T1000 (cell line): Measurements from ENCODE around the gene EIF2B4.
"Not testable (repeated sequence)": the region's sequence is repeated elsewhere in the genome, so short reads cannot be mapped to it uniquely, and the experiment has no call there.

Source experiments
- DNase-seq: peaks from one replicate; lab custom pipeline; 2025; ENCODE audit warnings: mixed read lengths; lab: John Stamatoyannopoulos, UW

The EIF2B4 gene

GRCh38 chr2:27377618-27378095, 7.5 kb upstream of the EIF2B4 start:
- no peak for DNase-seq

- no peak for DNase-seq
These were observed 6.9 kb upstream of the EIF2B4 start for GRCh38 chr2:27376866-27377617.

DNA sequence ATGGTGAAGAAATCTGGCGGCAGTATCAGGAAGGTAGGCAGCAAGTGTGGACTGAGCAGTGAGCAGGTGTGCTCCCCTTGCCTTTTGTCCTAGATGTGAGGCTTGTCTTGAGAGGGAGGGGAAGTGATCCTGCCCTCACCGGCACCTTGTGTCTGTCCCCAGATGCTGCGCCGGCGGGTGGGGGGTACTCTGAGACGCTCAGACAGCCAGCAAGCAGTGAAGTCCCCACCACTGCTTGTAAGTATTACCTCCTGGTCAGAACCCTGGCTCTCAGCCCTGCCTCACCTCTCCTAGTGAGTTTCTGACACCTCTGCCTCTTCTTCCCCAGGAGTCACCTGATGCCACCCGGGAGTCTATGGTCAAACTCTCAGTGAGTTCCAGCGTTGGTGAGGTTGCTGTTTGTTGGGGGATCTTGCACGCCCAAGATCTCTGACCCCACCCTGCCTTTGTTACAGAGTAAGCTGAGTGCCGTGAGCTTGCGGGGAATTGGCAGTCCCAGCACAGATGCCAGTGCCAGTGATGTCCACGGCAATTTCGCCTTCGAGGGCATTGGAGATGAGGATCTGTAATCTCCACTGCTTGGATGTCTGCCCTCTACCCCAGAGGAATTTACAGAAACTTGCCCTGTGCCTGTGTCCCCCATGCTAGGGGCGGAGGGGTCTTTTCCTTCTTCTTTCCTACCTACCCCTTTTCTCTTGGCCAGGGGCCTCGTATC, 6.2 kb upstream of the EIF2B4 start:
- DNase-seq = no peak

GRCh38 chr2:27375513-27376099, 5.5 kb upstream of the EIF2B4 start:
- no peak for DNase-seq

GRCh38 chr2:27373567-27373966, 3.4 kb upstream of the EIF2B4 start:
- no peak for DNase-seq

DNA sequence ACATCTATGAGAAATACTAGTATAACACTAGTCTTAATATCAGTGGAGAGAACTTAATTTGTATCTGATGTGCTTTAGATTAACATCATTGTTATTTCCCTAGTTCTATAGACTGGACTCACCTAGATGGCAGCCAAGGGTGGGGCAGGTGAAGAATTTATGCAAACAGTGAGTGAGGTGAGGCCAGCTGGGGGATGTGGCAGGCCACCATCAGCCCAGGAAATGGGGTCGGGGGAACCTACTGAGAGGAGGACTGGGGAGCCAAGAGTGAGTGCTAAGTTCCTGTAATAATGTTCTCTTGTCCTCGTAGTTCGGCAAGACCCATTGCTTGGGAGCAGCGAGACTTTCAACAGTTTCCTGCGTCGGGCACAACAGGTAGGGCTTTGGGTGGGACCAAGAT, 2.8 kb upstream of the EIF2B4 start:
- no peak for DNase-seq

DNA sequence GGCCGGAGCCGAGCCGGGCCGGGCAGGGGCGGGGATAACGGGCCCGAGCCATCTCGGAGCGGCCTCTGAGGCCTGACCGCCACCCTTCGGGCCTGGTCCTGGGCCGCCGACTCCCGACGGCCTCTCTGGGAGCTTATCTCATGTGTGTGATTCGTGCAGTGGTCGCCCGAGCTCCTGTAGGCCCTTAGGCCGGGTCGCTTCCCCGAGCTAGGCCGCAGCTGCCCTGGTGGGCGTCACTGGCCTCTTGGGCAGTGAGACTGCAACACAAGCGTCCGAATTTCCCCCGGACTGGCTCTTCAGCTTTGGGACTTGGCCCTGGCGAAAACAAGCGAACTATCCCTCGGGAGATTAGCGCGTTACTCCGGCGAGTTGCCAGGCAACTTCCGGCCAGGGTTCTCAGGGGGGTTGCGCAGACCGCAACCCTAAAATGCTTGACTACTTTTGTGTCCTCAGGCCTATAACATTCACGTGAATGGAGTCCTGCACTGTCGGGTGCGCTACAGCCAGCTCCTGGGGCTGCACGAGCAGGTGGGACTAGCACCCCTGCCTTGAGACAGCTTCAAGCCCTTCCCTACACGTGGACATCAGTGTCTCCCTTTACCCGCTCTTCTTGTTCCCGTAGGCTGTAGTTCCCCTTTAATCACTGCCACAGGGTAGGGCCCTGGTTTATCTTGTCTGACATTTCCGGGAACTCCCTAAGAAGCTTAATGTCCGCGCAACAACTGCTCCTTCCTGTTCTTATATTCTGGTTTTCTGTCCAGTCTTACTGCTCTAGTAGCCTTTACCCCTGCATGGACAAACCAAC, 880 bp upstream of the EIF2B4 start:
- no peak for DNase-seq

- no peak for DNase-seq
These were observed 590 bp downstream of the EIF2B4 start for GRCh38 chr2:27369471-27370025.

DNA sequence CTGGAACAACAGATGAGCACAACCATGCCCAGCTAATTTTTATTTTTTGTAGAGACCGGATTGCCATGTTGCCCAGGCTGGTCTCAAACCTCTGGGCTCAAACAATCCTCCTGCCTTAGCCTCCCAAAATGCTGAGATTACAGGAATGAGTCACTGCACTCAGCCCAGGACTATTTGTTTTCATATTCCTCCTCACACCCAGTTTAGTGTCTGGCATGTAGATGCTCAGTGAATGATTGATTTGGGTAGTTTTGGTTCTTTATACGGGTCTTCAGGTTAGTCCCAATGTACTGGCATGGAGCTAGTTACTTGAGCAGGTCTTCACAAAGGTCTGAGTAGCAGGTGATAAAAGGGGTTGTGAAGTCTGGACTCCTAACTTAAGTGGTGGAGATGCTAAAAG, 6.2 kb downstream of the EIF2B4 start:
- DNase-seq = no peak

DNA sequence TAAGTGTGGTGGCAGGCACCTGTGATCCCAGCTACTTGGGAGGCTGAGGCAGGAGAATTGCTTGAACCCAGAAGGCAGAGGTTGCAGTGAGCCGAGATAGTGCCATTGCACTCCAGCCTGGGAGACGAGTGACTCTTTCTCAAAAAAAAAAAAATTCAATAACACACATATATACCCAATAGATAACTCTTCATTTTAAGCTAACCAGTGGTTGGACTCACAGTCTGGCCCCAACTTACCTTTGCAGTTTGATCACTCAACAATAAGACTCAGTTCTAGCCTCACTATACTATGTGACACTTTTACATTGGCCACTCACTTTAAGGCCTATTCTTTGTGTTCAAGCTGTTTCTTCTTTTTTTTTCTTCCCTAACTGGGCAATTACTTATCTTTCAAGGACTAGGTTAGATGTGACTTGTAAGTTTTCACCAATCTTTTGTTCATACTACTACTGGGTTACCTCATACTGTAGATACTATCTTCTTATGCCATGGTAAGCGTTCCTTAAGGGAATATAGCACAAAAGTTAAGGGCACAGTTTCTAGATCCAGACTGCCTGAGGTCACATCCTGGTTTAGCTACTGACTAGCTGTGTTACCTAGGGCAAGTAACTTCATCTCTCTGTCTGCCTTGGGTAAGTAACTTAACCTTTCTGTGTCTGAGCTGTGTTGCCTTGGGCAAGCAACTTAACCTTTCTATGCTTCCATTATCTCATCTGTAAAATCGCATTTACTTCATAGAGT, 7.3 kb downstream of the EIF2B4 start:
- no peak for DNase-seq

GRCh38 chr2:27356382-27357181, 13.6 kb downstream of the EIF2B4 start, which contains the start of gene GTF3C2:
GTF3C2 (minus strand) TSS chr2:27356764; CDS start chr2:27343554, 13,210 bp downstream.
- peak; percentile 97 for DNase-seq

DNA sequence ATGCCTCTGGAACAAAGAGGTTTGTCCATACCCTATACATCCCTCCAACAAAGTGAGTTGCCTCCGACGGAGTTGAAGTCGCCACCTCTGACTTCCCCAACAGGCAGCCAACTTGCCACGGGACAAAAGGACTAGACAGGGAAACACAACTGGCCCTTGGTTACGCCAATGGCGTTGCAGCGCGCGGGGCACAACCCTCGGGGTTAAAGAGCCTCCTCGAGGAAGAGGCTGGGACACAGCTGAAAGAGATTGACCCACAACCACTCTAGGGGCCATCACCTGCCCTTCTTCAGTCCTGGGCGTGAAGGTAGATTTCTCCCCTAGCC, 14.1 kb downstream of the EIF2B4 start:
- peak; percentile 5 for DNase-seq

GRCh38 chr2:27354597-27354927, 15.6 kb downstream of the EIF2B4 start:
- no peak for DNase-seq

DNA sequence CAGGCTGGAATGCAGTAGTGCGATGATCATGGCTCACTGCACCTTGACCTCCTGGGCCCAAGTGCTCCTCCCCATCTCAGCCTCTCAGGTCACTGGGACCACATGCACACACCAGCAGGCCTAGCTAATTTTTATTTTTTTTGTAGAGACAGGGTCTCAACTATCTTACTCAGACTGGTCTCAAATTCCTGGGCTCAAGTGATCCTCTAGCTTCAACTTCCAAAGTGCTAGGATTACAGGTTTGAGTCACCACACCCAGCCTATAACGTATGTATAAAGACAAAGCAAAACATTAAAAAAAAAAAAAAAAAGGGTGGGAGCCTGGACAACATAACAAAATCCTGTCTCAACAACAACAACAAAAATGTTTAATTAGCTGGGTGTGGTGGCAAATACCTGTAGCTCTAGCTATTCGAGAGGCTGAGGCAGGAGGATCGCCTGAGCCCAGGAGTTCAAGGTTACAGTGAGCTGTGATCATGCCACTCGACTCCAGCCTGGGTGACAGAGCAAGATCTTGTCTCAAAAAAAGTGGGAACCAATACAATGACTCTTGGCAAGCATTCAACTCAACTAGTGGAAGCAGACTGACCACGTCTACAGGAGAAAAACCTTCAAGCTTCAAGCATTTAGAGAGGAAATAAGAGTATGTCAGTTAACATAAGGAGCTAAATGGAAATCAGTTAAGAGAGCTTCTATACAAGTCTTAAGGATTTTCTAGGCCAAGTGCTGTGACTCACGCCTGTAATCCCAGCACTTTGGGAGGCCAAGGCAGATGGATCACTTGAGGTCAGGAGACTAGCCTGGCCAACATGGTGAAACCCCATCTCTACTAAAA, 16.2 kb downstream of the EIF2B4 start:
- DNase-seq = no peak

GRCh38 chr2:27353386-27353761, 16.8 kb downstream of the EIF2B4 start:
- DNase-seq = not testable (repeated sequence)

DNA sequence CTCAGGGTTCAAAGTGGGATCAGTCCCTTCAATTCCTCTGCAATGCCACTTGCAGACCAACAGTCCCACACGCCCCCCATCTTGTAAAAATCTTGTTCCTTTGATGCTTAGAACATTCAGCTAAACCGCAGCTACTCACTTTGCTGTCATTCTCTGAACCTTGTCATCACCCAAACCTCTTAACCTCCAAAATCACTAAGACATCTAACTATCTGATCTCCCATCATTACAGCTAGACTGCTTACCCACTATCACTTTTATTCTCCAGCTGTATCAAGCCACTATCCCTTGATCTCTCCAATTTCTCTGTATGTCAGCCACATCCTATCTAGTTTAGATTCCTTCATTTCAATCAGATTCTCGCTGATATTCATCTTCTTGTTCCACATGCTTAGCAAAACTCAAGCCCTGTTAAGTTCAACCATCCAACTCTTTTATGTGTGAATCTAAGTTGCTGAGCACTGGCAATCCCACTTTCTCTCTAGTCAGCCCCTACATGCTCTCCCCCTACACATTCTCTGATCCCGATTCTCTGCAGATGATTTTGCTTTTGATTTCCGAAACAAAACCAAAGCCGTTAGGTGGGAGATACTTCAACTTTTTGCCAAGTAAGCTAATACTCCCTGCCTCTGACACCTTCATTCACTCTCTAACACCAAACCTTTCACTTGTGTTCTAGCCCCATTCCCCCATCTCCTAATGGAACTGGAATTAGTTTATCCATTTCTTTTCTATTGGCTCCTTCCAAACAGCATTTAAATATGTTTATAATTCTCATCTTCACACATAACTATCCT, 18.1 kb downstream of the EIF2B4 start:
- no peak for DNase-seq

DNA sequence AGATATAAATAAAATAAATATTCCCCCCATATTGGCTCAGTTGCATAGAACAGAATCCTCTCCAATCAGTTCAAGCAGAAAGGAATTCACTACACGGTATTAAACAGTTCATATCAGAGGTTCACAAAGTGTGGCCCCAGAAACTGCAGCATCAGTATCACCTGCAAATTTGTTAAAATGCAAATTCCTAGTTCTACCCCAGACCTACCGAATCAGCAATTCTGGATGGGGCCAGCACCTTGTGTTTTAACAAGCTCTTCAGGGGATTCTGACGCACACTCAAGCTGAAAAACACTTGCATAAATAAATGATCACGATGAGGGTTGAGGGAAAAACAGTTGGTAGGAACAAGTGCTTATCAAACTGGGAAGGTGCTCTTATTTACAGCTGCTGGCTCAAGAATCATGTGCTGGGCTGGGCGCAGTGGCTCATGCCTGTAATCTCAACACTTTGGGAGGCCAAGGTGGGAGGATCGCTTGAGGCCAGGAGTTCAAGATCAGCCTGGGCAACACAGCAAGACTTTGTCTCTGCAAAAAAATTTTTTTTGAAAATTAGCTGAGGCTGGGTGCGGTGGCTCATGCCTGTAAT, 19.9 kb downstream of the EIF2B4 start:
- DNase-seq = no peak

DNA sequence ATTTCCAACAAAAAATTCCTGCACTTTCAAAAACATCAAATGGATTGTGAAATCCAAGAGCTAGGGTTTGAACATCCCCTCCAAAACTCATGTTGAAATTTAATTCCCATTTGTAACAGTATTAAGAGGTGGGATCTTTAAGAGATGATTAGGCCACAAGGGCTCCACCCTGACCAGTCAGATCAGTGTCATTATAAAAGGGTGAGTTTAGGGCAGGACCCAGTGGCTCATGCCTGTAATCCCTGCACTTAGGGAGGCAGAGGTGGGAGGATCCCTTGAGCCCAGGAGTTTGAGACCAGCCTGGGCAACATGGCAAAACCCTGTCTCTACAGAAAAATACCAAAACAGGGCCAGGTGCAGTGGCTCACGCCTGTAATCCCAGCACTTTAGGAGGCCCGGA, 22.5 kb downstream of the EIF2B4 start:
- no peak for DNase-seq
